Measurements from ENCODE around the gene KCNIP4. TPM values are rescaled to one million over a fixed set of nuclear protein-coding genes. Genes with fewer than 3 reads are reported as not detected.

Gene KCNIP4
- polyA plus RNA-seq, 3 donors, result 0.09 to 0.25 TPM; not detected in 1

- H3K9me3 Mint-ChIP-seq, result peaks cover 0 to 3% (median 2%) of the 10 kb centered on the region in 7 donors
- no peak for DNase-seq
- Histone ChIP-seq H2AFZ (ENCODE audit: insufficient read depth, low read depth, low read length, poor library complexity, severe bottlenecking) (no peak overlapping the region), H3K9ac (ENCODE audit: insufficient read depth, low read length, poor library complexity, severe bottlenecking) (no peak overlapping the region), H3K4me1 (ENCODE audit: control insufficient read depth in 1 of 2, insufficient read depth in 2 of 2, low read length in 2 of 2) (no peaks in the 10 kb centered on the region), H3K36me3 (replicated peaks in 1 of 2; ENCODE audit: control insufficient read depth in 1 of 2, insufficient read depth in 2 of 2, low read length in 2 of 2) (no peaks in the 10 kb centered on the region), H3K27ac (ENCODE audit: low read depth in 1 of 2, low read length in 2 of 2) (no peak overlapping the region), H4K20me1 (ENCODE audit: insufficient read depth, low read length) (no peaks in the 10 kb centered on the region), H3K79me2 (ENCODE audit: insufficient read depth, low read length) (no peaks in the 10 kb centered on the region), H3K4me3 (replicated peaks in 1 of 3; ENCODE audit: low read depth in 2 of 3, low read length in 3 of 3) (no peak overlapping the region), H3K27me3 (ENCODE audit: control insufficient read depth in 2 of 2, insufficient read depth in 2 of 2, low read length in 2 of 2) (no peaks in the 10 kb centered on the region), H3K4me2 (replicated peaks; ENCODE audit: extremely low read depth, low read length, poor library complexity, severe bottlenecking) (no peak overlapping the region), H3K9me3 (replicated peaks in 1 of 2; ENCODE audit: control insufficient read depth in 1 of 2, insufficient read depth in 1 of 2, low read length in 2 of 2) (peaks cover 4 to 5% of the 10 kb centered on the region in 2 donors)
- intact Hi-C loops (cut with micrococcal nuclease), result no loop called here
- no peaks in the 10 kb centered on the region for H3K36me3 Mint-ChIP-seq
- no peaks in the 10 kb centered on the region for H3K4me1 Mint-ChIP-seq
- H3K27me3 Mint-ChIP-seq (ENCODE audit: low read depth in 3 of 3), result no peaks in the 10 kb centered on the region
- H3K4me3 Mint-ChIP-seq, result no peak overlapping the region
- no peak for TF ChIP-seq CTCF (IDR thresholded peaks at IDR 0.05)
- H3K27ac Mint-ChIP-seq, result no peak overlapping the region
Observed at GRCh38 chr4:20926529-20926928, 1022.0 kb downstream of the KCNIP4 start.

- Histone ChIP-seq H3K9ac (ENCODE audit: insufficient read depth, low read length, poor library complexity, severe bottlenecking) (no peak overlapping the region), H3K27ac (ENCODE audit: low read depth in 1 of 2, low read length in 2 of 2) (no peak overlapping the region), H3K4me1 (ENCODE audit: control insufficient read depth in 1 of 2, insufficient read depth in 2 of 2, low read length in 2 of 2) (no peaks in the 10 kb centered on the region), H3K4me2 (replicated peaks; ENCODE audit: extremely low read depth, low read length, poor library complexity, severe bottlenecking) (no peak overlapping the region), H3K79me2 (ENCODE audit: insufficient read depth, low read length) (no peaks in the 10 kb centered on the region), H3K36me3 (replicated peaks in 1 of 2; ENCODE audit: control insufficient read depth in 1 of 2, insufficient read depth in 2 of 2, low read length in 2 of 2) (no peaks in the 10 kb centered on the region), H3K4me3 (replicated peaks in 1 of 3; ENCODE audit: low read depth in 2 of 3, low read length in 3 of 3) (no peak overlapping the region), H3K9me3 (replicated peaks in 1 of 2; ENCODE audit: control insufficient read depth in 1 of 2, insufficient read depth in 1 of 2, low read length in 2 of 2) (peaks cover 4 to 5% of the 10 kb centered on the region in 2 donors), H3K27me3 (ENCODE audit: control insufficient read depth in 2 of 2, insufficient read depth in 2 of 2, low read length in 2 of 2) (no peaks in the 10 kb centered on the region), H4K20me1 (ENCODE audit: insufficient read depth, low read length) (no peaks in the 10 kb centered on the region), H2AFZ (ENCODE audit: insufficient read depth, low read depth, low read length, poor library complexity, severe bottlenecking) (no peak overlapping the region)
- Mint-ChIP-seq H3K27me3 (ENCODE audit: low read depth in 3 of 3) (no peaks in the 10 kb centered on the region), H3K27ac (no peak overlapping the region), H3K4me3 (no peak overlapping the region), H3K4me1 (no peaks in the 10 kb centered on the region), H3K9me3 (peaks cover 0 to 4% (median 2%) of the 10 kb centered on the region in 7 donors), H3K36me3 (no peaks in the 10 kb centered on the region)
- DNase-seq, result no peak
- intact Hi-C loops (cut with micrococcal nuclease), result no loop called here
- 71% methylated on average over 2 of the region's 4 CpGs for WGBS (ENCODE audit: insufficient coverage)
- no peak for TF ChIP-seq CTCF (IDR thresholded peaks at IDR 0.05)
Observed at GRCh38 chr4:20925176-20925575, 1023.4 kb downstream of the KCNIP4 start.

Measured in CD14-positive monocyte (primary cell).